GM19455 (cell line): ENCODE results near the gene MEIOSIN.
"Not testable (repeated sequence)": the region's sequence is repeated elsewhere in the genome, so short reads cannot be mapped to it uniquely, and the experiment has no call there.

ENCODE experiments used
- ATAC-seq: cut with Tn5 transposase; IDR thresholded peaks from one replicate; pipeline ENCODE4 v1.9.1; 2021; ENCODE audit not compliant: unreplicated experiment

Gene MEIOSIN

DNA sequence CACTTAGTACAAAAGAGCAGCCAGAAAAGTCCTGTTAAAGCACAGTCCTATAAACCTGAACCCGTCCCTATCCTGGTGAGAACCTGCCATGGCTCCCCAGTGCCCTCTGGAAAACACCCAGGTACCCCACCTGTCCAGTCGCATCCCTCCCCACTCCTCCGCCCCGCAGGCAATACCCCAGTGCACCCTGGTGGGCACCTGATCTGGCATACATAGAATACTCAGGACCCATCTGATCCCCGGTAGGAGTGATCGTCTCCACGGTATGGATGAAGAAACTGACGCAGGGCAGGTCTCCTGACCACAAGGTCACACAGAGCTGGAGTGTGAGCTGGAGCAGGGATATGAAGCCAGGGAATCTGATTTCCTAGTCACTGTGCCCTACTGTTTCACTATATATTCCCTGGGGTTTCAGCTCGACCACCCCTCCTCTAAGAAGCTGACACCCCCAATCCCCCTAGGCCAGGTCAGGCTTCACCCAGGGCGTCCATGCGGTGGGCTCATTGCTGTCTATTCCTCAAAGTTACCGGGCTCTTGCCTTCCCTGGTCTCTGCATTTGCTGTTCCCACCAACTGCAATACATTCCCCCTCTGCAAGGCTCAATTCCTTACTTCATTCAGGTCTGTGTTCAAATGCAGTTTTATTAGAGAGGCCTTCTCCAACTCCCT lies 15.1 kb upstream of the MEIOSIN start:
- ATAC-seq: no peak

DNA sequence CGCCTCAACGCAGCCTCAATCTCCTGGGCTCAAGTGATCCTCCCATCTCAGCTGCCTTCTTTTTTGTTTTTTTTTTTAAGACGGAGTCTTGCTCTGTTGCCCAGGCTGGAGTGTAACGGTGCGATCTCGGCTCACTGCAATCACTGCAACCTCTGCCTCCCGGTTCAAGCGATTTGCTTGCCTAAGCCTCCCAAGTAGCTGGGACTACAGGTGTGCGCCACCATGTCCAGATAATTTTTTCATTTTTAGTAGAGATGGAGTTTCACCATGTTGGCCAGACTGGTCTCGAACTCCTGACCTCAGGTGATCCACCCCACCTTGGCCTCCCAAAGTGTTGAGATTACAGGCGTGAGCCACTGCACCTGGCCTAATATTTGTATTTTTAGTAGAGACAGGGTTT lies 13.2 kb upstream of the MEIOSIN start:
- not testable (repeated sequence) for ATAC-seq

GRCh38 chr19:45728683-45729082 lies 4.6 kb upstream of the MEIOSIN start:
- ATAC-seq: not testable (repeated sequence)

DNA sequence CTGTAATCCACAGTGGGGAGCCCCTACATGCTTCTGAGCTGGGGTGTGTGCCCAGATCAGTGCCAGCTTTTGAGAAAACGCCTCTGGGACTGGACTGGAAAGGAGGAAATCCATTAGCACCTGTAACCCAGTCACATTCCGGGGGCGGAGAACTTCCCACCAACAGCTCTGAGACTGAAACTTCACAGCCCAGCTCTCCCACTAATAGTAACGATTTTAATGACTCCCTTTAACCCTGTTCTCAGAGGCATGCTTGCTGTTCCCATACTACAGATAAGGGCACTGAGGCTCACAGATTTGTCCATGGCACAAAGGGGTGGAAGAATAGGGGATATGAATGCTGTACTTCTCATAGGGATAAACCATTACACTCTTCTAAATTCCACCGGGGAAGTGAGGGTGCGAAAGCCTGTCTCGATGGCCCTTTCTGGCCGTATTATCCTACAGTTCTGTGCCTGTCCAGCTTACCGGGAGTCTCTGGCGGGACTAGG lies 3.4 kb upstream of the MEIOSIN start:
- no peak for ATAC-seq

DNA sequence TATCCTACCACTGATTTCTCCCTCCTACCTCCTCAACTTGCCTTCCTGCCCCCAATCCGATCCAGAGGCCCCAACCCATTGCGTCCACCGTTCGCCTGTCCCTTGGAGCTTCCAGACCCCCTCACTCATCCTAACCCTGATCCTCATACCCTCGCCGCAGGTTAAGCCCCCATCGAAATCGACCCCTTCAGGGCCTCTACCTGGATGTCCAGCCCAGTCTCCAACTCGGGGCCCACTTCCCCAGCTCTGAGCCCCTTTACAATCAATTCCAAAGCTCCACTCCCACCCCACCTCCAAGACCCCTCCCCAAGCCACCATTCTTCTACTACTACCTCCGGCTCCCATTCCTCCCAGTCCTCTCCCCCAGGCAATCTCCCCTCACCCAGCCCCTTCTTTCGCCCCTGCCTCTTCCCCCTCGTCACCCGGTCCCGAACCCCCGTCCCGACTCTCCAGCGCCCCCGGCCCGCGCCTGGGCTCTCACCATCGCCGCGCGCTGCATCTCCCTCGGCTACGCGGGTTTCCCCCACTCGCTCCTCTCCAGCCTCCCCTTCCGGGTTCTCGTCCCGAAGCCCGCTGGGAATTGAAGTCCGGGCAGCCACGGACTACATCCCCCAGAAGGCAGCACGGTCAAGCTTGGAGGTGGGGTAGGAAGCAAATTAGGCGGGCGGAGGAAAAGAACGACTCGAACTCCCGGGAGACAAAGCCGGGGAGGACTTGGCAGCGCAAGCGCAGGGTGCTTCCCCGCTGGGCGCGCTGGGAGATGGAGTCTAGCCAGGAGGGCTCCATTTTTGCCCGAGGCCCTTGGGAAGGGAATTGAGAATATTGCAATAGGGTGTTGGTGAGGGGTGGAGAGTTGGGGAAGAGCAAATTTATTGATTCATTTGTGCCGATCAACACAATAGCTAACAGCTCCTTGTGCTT lies 2.6 kb upstream of the MEIOSIN start, which contains the start of gene FBXO46:
Gene FBXO46 (minus strand): TSS at position 529 of the 921 bp plus-strand sequence. CDS start 17,401 bp downstream, outside the sequence.
- ATAC-seq: peak; percentile 80

- ATAC-seq: no peak
Observed at GRCh38 chr19:45739498-45740439, 6.5 kb downstream of the MEIOSIN start.

- ATAC-seq: no peak
Observed at GRCh38 chr19:45742969-45743368, 9.7 kb downstream of the MEIOSIN start.

GRCh38 chr19:45745606-45746005 lies 12.4 kb downstream of the MEIOSIN start:
- no peak for ATAC-seq

- no peak for ATAC-seq
Observed at GRCh38 chr19:45746866-45747265, 13.6 kb downstream of the MEIOSIN start.

GRCh38 chr19:45747513-45747912 lies 14.3 kb downstream of the MEIOSIN start:
- ATAC-seq: no peak

DNA sequence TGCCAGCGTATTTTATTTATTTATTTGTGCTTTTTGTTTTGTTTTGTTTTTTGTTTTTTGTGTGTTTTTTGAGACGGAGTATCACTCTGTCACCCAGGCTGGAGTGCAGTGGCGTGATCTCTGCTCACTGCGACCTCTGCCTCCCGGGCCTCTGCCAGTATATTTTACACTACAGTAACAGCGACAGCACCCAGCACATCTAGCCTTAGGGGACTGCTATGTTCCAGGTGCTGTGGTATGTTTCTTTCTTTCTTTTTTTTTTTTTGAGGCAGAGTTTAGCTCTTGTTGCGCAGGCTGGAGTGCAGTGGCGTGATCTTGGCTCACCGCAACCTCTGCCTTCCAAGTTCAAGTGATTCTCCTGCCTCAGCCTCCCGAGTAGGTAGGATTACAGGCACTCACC lies 18.2 kb downstream of the MEIOSIN start:
- ATAC-seq: not testable (repeated sequence)

DNA sequence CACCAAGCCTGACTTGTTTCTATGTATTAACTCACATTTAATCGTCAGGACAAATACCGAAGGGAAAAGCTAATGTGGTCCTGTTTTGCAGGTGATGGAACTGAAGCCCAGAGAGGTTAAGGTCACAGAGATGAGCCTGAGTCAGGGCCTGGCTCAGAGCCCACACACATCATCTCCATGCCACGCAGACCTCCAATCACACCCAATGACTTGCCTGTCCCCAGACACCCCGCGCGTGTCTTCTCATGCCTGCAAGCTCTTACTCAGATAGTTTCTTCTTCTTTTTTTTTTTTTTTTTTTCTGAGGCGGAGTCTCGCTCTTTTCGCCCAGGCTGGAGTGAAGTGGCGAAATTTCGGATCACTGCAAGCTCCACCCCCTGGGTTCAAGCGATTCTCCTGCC lies 19.4 kb downstream of the MEIOSIN start:
- no peak for ATAC-seq

- ATAC-seq: no peak
Observed at GRCh38 chr19:45753548-45753947, 20.3 kb downstream of the MEIOSIN start.

DNA sequence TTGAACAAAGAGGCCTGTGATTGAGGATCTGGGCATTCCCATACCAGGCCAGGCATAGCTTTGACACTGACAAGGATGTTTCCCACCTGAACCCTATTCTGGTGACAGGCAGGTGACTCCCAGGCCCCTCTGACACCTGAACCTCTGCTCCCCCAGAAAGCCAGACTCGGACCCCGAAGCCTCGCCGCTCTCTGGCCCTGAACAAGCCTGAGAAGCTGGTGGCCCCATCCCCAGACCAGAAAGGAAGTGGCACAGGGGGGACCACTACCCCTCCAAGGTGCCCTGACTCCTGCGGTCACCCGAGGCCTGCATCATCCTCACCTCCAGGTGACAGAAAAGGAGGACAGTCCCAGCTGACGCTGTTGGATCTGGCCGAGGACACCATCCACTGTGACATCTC lies 21.1 kb downstream of the MEIOSIN start:
- no peak for ATAC-seq

DNA sequence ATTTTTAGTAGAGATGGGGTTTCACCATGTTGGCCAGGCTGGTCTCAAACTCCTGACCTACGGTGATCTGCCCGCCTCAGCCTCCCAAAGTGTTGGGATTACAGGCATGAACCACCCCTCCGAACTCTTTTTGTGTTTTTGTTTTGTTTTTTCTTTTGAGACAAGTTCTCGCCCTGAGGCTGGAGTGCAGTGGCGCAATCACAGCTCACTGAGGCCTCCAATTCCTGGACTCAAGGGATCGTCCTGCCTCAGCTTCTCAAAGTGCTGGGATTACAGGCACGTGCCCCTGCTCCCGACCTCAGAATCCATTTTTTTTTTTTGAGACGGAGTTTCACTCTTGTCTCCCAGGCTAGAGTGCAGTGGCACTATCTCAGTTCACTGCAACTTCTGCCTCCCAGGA lies 24.5 kb downstream of the MEIOSIN start:
- ATAC-seq: no peak

- no peak for ATAC-seq
Observed at GRCh38 chr19:45758921-45759320, 25.7 kb downstream of the MEIOSIN start.

DNA sequence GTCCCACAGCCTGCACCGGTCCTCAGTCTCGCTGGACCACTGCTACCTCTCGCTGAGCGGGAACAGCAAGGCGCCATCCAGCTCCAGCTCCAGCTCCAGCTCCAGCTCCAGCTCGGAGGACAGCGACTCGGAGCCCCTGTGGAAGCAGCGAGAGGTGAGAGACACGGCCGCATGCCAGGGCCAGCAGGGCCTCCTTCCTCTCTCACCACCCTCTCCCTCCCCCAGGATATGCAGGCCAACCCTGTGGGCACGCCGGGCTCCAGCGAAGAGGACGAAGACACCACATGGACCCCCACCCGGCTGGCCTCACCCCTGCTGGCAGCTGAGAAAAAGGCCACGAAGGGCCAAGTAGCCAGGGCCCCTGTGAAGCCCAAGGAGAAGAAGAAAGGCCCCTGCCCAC lies 28.5 kb downstream of the MEIOSIN start:
- ATAC-seq: no peak

DNA sequence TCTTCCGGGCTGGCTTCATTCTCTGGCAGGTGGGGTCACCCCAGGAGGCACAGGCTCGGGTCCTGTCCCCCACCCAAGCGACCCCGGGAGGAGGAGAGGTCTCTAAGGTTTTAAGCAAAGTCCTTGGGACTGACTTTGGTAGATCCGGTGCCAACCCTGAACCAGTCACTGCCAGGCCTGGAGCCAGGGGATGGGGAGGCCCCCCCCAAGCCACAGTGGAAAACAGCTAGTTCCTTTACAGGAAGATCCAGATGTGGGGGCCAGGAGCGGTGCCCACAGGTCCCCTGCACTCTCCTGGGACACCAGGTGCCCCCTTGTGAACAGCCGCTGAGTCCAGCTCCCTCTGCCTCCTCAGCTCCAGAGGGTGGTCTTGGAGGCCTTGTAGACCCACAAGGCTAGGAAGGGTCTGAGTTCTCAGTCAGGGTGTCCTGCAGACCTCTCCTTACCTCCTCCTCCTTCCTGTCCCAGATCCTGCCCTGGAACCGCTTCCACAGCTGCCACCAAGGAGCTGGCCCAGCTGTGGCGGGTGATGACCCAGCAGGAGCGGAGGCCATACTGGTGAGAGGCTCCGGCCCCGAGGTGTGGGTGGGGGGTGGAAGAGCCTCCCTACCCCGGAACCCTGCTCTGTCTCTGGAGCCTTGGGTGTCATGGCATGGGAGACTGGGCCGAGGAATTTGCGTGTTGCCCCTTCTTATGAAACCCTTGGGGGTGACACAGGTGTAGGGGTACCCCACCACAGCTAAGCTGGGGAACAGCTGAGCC lies 29.8 kb downstream of the MEIOSIN start:
- ATAC-seq: no peak

DNA sequence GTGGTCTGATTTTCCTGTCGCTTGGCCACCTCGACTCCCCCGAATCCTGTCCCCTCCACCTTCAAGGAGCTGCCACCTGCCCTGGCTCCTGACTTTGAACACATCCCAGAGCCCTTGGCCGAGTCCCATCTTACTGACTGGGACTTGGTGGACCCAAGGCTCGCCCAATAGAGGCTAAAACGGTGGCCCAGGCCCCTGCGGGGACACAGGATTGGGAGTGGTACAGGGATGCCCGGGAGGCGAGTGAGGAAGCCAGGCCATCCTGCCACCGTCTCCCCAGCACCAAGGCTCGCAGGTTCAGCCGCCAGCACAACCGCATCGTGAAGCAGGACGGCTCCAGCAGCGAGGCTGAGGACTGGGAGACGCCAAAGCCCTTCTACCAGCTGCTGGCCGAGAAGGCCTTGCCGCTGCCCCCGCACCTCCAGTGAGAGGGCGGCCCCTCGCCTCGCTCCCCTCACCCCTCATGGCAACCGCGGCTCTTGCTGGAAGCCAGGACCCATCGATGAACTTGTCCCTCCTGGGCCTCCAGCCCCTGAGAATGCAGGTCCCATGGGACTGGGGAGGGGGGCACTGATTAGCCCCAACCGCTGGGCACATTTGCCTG lies 30.6 kb downstream of the MEIOSIN start:
- no peak for ATAC-seq

- no peak for ATAC-seq
Observed at GRCh38 chr19:45764475-45764874, 31.2 kb downstream of the MEIOSIN start.
